Measurements from ENCODE around the gene TMEFF2.

GRCh38 chr2:191941376-191941929 is 253.3 kb downstream of the TMEFF2 start:
- TF ChIP-seq POLR2A (IDR thresholded peaks at IDR 0.05) (no peak), CTCF (IDR thresholded peaks at IDR 0.05 in 4 of 5, conservative IDR thresholded peaks at IDR 0.05 in 1 of 5) (no peak)

Data from gastrocnemius medialis (tissue), 4 donors.